Hepatocyte (in vitro differentiated cells): Measurements from ENCODE around the gene MORN4. TPM values are rescaled to one million over a fixed set of nuclear protein-coding genes. Genes with fewer than 3 reads are reported as not detected.

ENCODE experiments used
- DNase-seq: peaks from one replicate; pipeline ENCODE4 v3.0.0-alpha.2; 2016; ENCODE audit warnings: low spot score
- H2AFZ ChIP-seq: fragments of 200-600 bp; sonication (generic); 2 replicates; pipeline ENCODE4 v1.6.0; 2016; ENCODE audit warnings: antibody characterized with exemption, mild to moderate bottlenecking
- H3K27ac ChIP-seq: fragments of 200-600 bp; sonication (generic); 2 replicates; pipeline ENCODE4 v1.5.1; 2016; ENCODE audit warnings: mild to moderate bottlenecking
- H3K27me3 ChIP-seq: fragments of 200-600 bp; sonication (generic); 2 replicates; pipeline ENCODE4 v1.6.1; 2016
- H3K36me3 ChIP-seq: fragments of 200-600 bp; sonication (generic); replicated peaks from 2 replicates; pipeline ENCODE4 v1.5.1; 2016; ENCODE audit warnings: low read depth; ENCODE audit not compliant: insufficient read depth
- H3K4me1 ChIP-seq: fragments of 200-600 bp; sonication (generic); 2 replicates; pipeline ENCODE4 v1.5.1; 2016; ENCODE audit warnings: mild to moderate bottlenecking, moderate library complexity; ENCODE audit not compliant: insufficient read depth
- H3K4me2 ChIP-seq: fragments of 200-600 bp; sonication (generic); 2 replicates; pipeline ENCODE4 v1.6.0; 2016
- H3K4me3 ChIP-seq: fragments of 200-600 bp; sonication (generic); 2 replicates; pipeline ENCODE4 v1.5.1; 2016; ENCODE audit warnings: mild to moderate bottlenecking
- H3K79me2 ChIP-seq: fragments of 200-600 bp; sonication (generic); 2 replicates; pipeline ENCODE4 v1.6.0; 2017; ENCODE audit warnings: mild to moderate bottlenecking
- H3K9me2 ChIP-seq: fragments of 200-600 bp; sonication (generic); replicated peaks from 2 replicates; pipeline ENCODE4 v1.6.0; 2017; ENCODE audit warnings: mild to moderate bottlenecking; ENCODE audit not compliant: insufficient read depth
- H3K9me3 ChIP-seq: fragments of 200-600 bp; sonication (generic); 2 replicates; pipeline ENCODE4 v1.5.1; 2016; ENCODE audit warnings: low read depth, mild to moderate bottlenecking
- H4K20me1 ChIP-seq: fragments of 200-600 bp; sonication (generic); 2 replicates; pipeline ENCODE4 v1.6.0; 2016; ENCODE audit warnings: mild to moderate bottlenecking; ENCODE audit not compliant: insufficient read depth, poor library complexity, severe bottlenecking
- EZH2 ChIP-seq: fragments of 200-600 bp; sonication (generic); IDR thresholded peaks from 2 replicates; pipeline ENCODE4 v1.6.1; 2016; ENCODE audit warnings: antibody characterized with exemption, mild to moderate bottlenecking, borderline replicate concordance
- EZH2phosphoT487 ChIP-seq: fragments of 200-600 bp; sonication (generic); IDR thresholded peaks from one replicate; pipeline ENCODE4 v1.6.1; 2018; ENCODE audit warnings: antibody characterized with exemption, mild to moderate bottlenecking, low read depth, moderate library complexity; ENCODE audit not compliant: unreplicated experiment, severe bottlenecking
- WGBS: methylation state at CpG from one replicate; pipeline ENCODE4 v1.1.6; 2016; ENCODE audit warnings: low lambda C conversion rate; ENCODE audit errors: missing lambda C conversion rate; 5-methylcytosine and 5-hydroxymethylcytosine counted together
- polyA plus RNA-seq: library from polyadenylated mRNA; unstranded; fragments of >200 nt; fragmentation: Nextera tagmentation; extraction: Ambion mirVana; gene quantifications from 2 replicates; pipeline ENCODE4 v1.2.1, GENCODE V29; 2016
- total RNA-seq: library from RNA; depleted of rRNA; stranded (reverse); fragments of >200 nt; gene quantifications from 2 replicates; pipeline ENCODE4 v1.2.3, GENCODE V29; 2014
- TF ChIP-seq, protein P1 (sequence below): fragments of 200-600 bp; sonication (generic); IDR thresholded peaks from 2 replicates; pipeline ENCODE4 v1.5.1; 2016; ENCODE audit warnings: antibody characterized with exemption, mild to moderate bottlenecking; ENCODE audit not compliant: poor library complexity

Gene MORN4
- total and polyA plus RNA-seq, 2 experiments from 2014 or later = 8.5 to 15.6 TPM

DNA sequence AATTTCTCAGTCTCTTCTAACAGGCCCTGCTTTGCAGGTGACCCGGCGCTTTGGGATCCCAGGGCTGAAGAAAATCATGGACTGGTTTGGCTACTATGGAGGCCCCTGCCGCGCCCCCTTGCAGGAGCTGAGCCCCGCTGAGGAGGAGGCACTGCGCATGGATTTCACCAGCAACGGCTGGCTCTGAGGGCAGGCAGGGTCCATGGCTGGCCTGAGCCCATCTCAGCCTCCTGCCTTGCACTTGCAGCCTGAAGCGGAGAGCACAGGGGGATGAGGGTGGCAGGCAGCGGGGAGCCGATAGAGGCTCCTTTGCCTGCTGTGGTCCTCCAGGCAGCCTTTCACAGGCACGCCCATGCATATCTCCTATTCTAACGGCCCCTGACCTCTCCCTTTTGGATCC is 21.8 kb downstream of the MORN4 start:
- TF ChIP-seq EZH2phosphoT487 = no peak
- TF ChIP-seq EZH2 = no peak
- TF ChIP-seq, protein P1, sequence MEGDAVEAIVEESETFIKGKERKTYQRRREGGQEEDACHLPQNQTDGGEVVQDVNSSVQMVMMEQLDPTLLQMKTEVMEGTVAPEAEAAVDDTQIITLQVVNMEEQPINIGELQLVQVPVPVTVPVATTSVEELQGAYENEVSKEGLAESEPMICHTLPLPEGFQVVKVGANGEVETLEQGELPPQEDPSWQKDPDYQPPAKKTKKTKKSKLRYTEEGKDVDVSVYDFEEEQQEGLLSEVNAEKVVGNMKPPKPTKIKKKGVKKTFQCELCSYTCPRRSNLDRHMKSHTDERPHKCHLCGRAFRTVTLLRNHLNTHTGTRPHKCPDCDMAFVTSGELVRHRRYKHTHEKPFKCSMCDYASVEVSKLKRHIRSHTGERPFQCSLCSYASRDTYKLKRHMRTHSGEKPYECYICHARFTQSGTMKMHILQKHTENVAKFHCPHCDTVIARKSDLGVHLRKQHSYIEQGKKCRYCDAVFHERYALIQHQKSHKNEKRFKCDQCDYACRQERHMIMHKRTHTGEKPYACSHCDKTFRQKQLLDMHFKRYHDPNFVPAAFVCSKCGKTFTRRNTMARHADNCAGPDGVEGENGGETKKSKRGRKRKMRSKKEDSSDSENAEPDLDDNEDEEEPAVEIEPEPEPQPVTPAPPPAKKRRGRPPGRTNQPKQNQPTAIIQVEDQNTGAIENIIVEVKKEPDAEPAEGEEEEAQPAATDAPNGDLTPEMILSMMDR = no peak
- no peak overlapping the region for H2AFZ ChIP-seq
- no peak for DNase-seq
- H4K20me1 ChIP-seq = no peaks in the 10 kb centered on the region
- H3K27ac ChIP-seq = no peak overlapping the region
- no peaks in the 10 kb centered on the region for H3K27me3 ChIP-seq
- no peaks in the 10 kb centered on the region for H3K9me2 ChIP-seq
- no peaks in the 10 kb centered on the region for H3K9me3 ChIP-seq
- no peak overlapping the region for H3K4me2 ChIP-seq
- no peaks in the 10 kb centered on the region for H3K36me3 ChIP-seq
- WGBS = 88% methylated on average over 12 of the region's 12 CpGs
- no peaks in the 10 kb centered on the region for H3K79me2 ChIP-seq
- no peaks in the 10 kb centered on the region for H3K4me1 ChIP-seq
- H3K4me3 ChIP-seq = no peak overlapping the region

DNA sequence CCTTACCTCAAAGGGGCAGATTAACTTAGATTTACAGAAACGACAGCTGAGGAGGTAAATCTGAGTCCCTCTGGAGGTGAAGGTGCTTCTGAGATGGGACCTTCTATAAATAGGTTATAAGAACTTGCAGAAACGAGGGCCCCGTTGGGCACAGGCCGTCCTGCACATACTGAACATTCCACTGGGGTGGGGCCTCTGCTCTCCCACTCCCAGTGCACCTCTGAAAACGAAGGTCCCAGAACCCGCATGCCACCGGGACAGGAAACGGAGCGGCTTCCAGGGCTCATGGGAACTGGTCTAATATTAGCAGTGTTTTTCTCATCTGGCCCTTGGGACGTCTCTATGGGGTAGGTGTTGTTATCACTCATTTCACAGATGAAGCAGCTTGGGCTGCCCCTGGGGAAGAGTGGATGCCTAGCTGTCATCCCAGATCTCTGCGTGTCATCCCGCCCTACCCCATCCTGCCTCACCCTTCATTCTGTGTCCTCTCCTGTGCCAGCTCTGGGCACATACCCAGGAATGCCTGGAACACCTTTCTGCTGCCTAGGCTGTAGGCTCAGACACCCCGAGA is 24.2 kb downstream of the MORN4 start:
- Histone ChIP-seq H3K27ac (no peak overlapping the region), H3K4me3 (no peak overlapping the region), H3K36me3 (no peaks in the 10 kb centered on the region), H3K4me1 (no peaks in the 10 kb centered on the region), H3K9me2 (no peaks in the 10 kb centered on the region), H4K20me1 (no peaks in the 10 kb centered on the region), H3K79me2 (no peaks in the 10 kb centered on the region), H3K27me3 (no peaks in the 10 kb centered on the region), H2AFZ (no peak overlapping the region), H3K4me2 (no peak overlapping the region), H3K9me3 (no peaks in the 10 kb centered on the region)
- TF ChIP-seq, protein P1 = no peak
- TF ChIP-seq EZH2 = no peak
- no peak for TF ChIP-seq EZH2phosphoT487
- DNase-seq = no peak
- WGBS = 83% methylated on average over 13 of the region's 13 CpGs

DNA sequence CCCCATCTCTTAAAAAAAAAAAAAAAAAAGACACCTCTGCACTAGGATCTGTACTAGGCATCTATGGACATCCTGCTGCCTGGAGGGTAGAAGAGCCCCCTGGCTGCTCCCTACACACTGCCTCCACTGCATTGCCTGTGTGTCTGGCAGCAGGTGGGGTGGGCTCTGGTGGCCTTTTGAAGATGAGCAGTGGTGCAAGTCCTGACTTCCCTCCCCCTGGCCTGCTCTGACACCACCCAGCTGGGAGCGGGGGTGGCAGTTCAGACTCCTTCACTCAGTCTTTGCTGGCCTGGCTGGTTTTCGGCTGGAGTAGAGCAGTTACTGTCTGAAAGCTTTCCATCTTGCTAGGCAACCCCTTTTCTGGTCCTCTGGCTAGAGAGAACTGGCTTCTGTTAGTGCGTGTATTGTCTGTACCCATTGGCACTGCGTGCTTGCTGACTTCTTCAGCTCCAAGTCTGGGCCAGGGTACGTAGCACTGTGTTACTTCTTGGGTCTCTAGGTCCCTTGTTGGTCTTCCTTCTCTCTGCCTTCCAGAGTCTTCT is 26.1 kb downstream of the MORN4 start:
- no peaks in the 10 kb centered on the region for H3K9me2 ChIP-seq
- no peaks in the 10 kb centered on the region for H3K79me2 ChIP-seq
- no peak for DNase-seq
- no peaks in the 10 kb centered on the region for H3K36me3 ChIP-seq
- no peak overlapping the region for H3K27ac ChIP-seq
- no peaks in the 10 kb centered on the region for H4K20me1 ChIP-seq
- 90% methylated on average over 5 of the region's 5 CpGs for WGBS
- no peaks in the 10 kb centered on the region for H3K4me1 ChIP-seq
- TF ChIP-seq, protein P1 = no peak
- TF ChIP-seq EZH2 (no peak), EZH2phosphoT487 (no peak)
- H3K9me3 ChIP-seq = no peaks in the 10 kb centered on the region
- H3K4me2 ChIP-seq = no peak overlapping the region
- no peak overlapping the region for H2AFZ ChIP-seq
- H3K4me3 ChIP-seq = no peak overlapping the region
- H3K27me3 ChIP-seq = no peaks in the 10 kb centered on the region
